Measurements from ENCODE around the gene CCDC88C.
"Not testable (repeated sequence)": the region's sequence is repeated elsewhere in the genome, so short reads cannot be mapped to it uniquely, and the experiment has no call there.

CCDC88C gene

GRCh38 chr14:91417983-91418386 is 365 bp upstream of the CCDC88C start:
- DNase-seq: no peak

DNA sequence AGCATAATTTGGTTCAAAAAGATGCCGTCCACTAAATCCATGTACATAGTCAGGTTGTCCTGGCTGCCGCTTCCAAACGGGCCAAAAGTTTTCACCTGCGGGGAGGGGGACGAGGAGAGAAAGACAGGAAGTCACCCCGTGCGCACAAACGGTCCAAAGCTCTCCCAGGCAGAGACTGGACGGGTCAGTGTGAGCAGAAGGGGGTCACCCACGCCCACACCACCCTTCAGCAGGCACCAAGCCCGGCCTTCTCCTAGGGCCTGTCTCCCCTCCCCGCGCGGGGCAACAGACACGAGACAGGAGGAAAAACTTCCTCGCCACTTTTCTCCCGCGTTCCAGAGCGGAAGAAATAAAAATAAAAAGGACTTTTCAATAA is 888 bp downstream of the CCDC88C start:
- DNase-seq: no peak

DNA sequence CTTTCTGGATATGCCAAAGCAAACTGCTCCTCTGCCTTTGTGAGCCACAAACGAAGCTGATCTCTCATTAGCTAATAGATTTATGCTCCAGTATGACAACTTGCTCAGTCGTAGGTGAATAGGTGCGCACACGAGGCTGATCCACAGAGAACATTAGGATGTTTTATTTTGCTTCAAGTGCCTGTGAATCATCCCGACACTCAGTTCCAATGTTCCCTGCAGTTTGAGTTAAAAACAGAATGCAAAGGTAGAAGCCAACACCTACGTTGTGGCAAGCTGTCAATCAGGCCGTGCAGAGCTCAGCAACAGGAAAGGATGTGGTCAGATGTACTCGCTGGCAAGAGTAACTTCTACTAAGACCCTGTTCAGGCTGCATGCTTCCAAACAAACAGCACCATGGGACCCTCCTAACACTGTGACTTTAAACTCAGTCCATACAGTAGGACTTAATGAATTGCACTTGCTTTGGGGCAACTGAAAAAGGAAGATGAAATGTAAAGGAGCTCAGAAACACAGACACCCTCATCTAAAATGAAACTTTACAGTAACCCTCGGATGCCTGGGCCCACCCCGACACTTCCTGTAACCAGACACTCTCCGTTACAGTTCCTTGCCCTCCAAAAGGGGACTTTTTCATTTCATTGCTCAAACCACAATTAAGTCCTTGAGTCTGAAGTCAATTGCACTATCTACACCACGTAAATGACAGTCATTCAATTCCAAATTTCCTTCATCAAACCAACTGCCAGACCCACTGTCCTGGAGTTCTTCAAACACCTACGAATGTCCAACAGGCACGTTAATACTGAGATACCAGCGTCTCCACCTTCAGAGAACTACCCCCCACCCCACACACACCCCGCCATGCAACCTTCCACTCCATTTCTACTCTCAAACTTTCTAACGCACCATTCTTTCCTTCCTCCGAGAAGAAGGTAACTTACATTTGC is 1.6 kb downstream of the CCDC88C start:
- no peak for DNase-seq

DNA sequence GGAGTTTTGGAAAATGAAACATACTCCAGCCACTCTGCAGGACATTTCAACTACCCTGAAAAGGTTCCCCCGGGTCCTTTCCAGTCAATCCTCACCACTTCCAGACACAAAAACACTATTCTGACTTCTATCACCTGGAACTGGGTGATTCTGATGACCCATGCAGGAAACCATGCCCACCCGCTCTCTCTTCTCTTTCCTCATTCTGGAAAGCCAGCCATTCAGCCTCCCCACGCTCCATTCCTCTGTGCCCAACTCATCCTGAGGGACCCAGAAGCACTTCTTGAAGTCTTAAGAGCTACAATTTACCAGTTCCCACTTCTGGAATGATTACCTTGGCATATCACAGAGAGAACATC is 3.2 kb downstream of the CCDC88C start:
- DNase-seq: no peak

DNA sequence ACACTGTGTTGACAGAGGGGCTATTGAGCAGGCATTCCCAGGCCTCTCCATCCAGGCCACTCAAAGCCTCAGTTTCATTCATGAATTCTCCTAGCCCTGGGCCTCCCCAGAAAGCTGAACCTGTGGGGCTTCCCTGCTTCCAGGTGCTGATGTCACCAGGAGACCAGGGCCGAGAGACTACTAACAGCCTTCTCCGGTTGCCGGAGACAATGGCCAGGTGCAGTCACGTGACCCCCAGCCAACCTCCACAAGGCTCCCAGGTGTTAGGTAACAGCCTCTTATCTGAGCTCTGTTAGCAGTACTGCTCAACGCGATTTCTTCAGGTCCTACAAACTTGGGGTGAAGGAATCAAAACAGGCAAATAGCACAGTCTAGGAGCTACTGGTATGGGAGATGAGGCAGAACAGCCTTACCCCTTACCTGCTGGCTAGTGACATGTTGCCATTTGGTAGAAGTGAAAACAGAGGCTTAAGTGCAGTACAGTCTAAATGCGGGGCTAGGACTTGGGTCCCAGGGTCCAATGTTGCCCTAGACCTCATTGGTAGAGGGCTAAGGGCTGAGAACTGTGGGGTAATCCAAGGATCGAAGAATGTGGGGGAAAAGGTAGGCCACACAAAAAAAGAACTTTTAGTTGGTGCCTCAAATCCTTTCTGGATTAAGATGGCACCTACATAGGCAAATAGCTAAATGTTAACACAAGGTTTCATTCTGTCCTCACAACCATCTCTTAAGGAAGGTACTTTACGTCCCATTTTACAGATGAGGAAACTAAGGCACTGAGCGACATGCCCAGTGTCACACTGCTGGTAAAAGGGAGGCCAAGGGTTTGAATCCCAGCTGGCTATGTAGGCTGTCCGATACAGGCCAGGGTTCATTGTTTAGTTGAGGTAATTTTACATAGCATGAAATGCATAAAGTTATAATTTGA is 3.8 kb downstream of the CCDC88C start:
- no peak for DNase-seq

- no peak for DNase-seq
Measured at GRCh38 chr14:91412939-91413338, 4.7 kb downstream of the CCDC88C start.

GRCh38 chr14:91410771-91411536 is 6.7 kb downstream of the CCDC88C start:
- no peak for DNase-seq

- no peak for DNase-seq
Measured at GRCh38 chr14:91409928-91410718, 7.5 kb downstream of the CCDC88C start.

- not testable (repeated sequence) for DNase-seq
Measured at GRCh38 chr14:91409240-91409639, 8.4 kb downstream of the CCDC88C start.

- DNase-seq: no peak
Measured at GRCh38 chr14:91406982-91407381, 10.6 kb downstream of the CCDC88C start.

GRCh38 chr14:91406451-91406850 is 11.2 kb downstream of the CCDC88C start:
- DNase-seq: no peak

GRCh38 chr14:91405724-91406435 is 11.7 kb downstream of the CCDC88C start:
- no peak for DNase-seq

DNA sequence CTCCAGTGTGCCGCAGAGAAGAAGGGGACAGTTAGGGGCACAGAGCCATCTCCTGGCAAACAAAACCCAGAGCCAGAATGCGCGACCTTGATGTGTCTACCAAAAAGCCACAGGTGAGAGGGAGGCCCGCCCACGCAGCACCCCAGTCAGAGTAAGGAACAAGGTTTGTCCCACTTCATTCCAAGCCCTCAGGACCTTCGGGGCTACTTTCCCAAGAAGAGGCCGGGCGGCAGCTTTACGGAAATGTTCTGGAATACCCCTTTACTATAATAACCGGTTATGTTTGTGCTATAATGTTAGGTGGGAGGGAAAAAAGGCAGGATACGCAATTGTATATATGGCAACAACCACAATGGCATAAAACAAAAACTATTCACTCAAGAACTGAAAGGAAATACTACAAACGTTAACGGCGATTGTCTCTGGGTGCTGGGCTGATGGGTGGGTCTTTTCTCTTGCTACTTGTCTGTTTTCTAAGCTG is 12.3 kb downstream of the CCDC88C start:
- DNase-seq: no peak

DNA sequence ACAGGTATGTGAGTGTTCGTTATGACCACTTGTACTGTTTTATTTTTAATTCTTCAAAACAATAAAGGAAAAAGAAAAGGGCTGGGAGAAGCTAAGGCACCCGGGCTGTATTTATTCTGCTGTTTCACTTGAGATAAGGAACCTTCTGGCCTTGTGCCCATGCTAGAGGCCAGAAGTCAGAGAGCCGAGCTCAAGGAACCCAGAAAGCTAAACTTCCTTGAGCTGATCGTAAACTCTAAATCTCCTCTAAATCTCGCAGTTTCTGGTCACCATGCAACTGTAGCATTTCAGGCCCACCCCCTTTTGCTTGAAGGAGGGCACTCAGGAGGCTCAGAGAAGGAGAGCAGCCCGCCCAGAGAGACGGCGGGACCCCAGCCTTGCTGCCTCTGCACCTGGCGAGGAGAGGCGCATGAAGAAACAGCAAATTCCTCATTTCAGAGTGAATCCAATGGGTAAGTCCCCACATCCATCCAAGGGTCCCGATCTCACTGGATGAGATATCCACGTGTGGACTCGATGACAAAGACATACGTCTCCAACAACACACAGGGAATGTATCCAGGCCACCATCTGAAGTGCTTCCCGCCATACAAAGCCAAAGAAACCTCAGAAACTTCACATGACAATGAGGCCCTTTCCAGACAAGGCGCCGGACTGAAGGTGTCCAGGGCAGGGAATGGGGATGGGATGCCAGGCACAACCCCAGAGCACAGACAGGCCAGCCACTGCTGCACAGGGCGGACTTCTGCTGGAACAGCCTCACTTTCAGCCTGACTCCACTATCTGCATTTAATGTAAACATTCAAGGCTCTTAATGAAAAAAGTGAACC is 14.6 kb downstream of the CCDC88C start:
- no peak for DNase-seq

DNA sequence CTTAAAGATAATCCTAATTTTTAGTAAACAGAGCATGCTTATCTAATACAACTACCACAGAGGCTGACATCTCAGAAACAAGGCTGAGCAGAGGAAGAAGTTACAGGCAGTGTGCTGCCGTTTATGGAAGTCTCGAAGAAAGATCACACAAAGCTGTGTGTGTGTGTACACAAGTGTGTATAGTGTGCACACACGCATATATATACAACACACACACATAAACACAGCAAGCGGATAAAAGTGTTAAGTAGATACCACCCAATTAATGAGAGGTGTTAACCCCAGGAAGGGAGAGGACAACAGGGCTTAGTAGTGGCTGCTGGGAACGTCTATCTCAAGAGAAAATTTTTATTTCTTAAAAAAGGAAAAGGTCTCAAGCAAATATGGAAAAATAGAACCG is 15.3 kb downstream of the CCDC88C start:
- DNase-seq: no peak

GRCh38 chr14:91401751-91402150 is 15.9 kb downstream of the CCDC88C start:
- no peak for DNase-seq

DNA sequence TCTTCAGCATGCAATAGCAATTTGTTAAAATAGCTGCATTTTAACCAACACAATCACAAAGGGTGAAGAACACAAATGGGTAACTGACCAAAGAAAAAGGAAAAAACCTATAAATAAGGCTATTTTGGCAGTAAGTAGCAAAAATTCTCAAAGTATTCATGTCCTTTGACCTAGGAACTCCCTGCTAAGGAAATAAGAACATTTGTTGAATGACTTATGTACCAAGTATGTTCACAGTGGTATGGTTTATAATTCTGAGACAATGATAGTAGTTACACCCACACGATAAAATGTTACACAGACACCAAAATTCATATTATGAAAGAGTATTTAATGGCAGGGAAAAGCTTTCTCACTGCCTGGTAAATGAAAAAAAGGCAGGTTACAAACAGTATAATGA is 16.9 kb downstream of the CCDC88C start:
- DNase-seq: peak; percentile 36

DNA sequence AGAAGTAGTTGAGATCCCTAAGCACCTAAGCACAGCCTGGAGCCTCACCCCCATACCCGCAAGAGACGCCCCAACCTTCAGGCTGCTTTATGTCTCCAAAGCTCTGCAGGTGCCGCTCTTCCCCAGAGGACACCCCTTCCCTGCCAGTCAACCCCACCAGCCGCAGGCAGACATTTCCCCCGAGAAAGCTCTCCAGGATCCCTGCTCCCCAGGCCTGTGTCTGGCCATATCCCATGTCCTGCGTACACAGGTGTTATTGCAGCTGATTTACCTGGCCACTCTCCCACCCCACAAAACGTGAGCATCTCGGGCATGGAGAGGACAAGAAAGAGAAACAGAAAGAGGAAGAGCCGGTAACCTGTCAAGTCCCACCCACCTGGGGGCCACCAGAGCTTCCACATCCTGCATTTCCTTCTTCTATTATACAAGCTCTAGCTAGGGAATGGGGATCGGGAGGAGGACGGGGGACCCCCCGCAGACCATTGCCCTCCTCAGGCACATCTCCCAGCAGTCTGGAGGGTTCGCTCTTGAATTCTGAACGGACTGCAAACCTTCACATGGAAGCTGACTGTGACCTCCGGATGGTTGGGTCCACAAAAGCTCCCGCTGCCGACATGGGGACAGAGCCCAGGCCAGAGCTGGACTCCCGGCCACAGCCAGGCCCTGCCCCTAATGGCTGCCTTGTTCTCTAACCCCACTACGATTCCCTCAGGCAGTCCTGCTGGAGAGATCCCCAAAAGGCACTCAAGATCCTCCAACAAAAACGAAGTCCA is 17.6 kb downstream of the CCDC88C start:
- no peak for DNase-seq

- no peak for DNase-seq
Measured at GRCh38 chr14:91398707-91399106, 18.9 kb downstream of the CCDC88C start.

Measured in HCEC 1CT (cell line).